ENCODE data around the gene SEPTIN2. TPM values are rescaled to one million over a fixed set of nuclear protein-coding genes. Genes with fewer than 3 reads are reported as not detected.

SEPTIN2 gene
- total RNA-seq, 4 donors from 2014 or later: 340 to 417 (median 365) TPM

DNA sequence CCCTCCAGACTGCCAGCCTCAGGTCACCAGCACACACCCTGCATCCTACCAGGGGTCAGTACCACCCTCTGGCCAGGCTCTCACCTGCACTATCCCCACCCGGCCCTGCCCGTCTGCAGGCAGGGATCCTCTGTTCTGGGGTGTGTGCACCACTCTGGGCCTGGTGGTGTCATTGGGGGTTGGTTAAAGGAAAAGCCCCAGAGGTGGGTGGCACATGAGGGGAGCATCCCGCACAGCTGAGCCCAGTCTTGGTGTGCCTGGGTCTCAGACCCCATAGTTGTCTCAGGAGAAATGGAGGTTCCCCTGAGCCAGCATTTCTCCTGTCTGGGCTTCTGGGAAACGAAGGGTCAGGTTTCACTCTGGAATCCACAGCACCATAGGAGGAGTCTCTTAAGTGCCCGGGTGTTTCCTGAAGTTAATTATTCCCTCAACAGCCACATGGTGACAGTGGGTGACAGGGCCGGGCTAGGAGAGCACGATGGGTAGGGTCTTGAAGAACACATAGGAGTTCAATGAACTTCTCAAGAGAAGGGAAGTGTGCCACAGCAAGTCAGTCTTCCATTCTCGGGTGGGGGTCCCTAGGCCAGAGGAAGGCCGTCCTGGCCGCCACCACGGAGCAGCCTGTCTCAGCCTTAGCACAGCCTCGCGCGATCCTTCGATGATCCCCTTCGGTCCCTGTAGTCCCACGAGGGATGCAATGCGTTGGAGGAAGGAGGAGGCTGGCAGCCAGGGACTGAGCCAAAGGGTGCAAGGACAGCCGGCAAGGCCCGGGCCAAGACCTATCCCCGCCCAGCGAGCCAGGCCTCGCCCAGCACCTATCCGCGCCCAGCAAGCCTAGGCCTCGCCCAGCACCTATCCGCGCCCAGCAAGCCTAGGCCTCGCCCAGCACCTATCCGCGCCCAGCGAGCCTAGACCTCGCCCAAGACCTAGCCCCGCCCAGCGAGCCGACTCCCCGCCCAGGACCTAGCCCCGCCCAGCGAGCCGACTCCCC, 39.2 kb downstream of the SEPTIN2 start:
- no peaks in the 10 kb centered on the region for H3K27me3 ChIP-seq
- DNase-seq: peak; percentile 82 to 93
- 28 to 53% methylated on average over 18 to 21 of the region's 40 CpGs for WGBS, 2 donors
- no peaks in the 10 kb centered on the region for H3K9me3 ChIP-seq
- intact Hi-C loops (cut with DNase I): loop anchor here (5.0 to 10.0 kb wide), 4 partner anchors 38 to 350 kb away; partner anchors contain the start of genes HDLBP, ING5, SEPTIN2 and STK25
- H3K27ac ChIP-seq: peak overlapping the region in 2 of 3 donors; percentile 18 to 20
- H3K4me1 ChIP-seq: peaks cover 11 to 21% of the 10 kb centered on the region in 2 donors
- peaks cover 24 to 38% of the 10 kb centered on the region in 2 donors for H3K36me3 ChIP-seq
- no peak overlapping the region for H3K4me3 ChIP-seq (replicated peaks in 1 of 3)
- TF ChIP-seq POLR2A (IDR thresholded peaks at IDR 0.05): no peak
- TF ChIP-seq, protein P1, sequence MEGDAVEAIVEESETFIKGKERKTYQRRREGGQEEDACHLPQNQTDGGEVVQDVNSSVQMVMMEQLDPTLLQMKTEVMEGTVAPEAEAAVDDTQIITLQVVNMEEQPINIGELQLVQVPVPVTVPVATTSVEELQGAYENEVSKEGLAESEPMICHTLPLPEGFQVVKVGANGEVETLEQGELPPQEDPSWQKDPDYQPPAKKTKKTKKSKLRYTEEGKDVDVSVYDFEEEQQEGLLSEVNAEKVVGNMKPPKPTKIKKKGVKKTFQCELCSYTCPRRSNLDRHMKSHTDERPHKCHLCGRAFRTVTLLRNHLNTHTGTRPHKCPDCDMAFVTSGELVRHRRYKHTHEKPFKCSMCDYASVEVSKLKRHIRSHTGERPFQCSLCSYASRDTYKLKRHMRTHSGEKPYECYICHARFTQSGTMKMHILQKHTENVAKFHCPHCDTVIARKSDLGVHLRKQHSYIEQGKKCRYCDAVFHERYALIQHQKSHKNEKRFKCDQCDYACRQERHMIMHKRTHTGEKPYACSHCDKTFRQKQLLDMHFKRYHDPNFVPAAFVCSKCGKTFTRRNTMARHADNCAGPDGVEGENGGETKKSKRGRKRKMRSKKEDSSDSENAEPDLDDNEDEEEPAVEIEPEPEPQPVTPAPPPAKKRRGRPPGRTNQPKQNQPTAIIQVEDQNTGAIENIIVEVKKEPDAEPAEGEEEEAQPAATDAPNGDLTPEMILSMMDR (IDR thresholded peaks at IDR 0.05): no peak

DNA sequence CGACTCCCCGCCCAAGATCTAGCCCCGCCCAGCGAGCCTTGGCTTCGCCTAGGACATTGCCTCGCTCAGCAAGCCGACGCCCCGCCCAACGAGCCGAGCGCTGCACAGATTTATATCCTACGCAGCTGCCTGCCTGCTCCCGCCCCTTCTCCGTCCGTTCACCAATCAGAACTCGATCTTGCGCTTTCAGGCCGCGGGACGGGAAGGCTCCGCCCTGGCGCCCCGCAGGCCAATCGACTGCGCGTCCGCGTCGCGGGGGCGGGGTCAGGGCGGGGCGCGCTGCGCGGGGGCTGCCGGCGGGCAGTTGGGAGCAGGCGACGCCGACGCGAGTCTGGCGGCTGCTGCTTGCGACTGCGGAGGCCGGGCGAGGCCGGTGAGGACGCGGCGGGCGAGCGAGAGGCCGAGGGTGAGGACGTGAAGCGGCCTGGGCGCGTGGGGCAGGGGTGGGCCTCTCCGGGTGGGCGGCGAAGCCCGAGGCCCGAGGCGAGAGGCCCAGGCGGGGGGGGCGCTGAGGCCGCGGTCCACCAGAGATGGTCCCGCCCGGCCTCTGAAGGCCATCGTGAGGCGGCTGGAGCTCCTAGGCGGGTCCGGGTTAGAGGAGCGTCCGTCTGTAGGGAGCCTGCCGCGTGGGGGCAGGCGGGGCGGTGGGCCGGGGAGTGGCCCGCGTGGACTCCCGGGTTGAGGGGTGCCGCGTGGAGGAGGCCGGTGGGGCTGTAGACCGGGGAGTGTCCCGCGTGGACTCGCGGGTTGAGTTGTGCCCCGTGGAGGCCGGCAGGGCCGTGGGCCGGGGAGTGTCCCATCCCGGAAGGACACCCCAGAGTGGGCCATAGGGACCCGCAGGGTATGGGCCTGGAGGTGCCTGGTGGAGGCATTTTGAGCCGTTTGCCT, 40.5 kb downstream of the SEPTIN2 start, which contains the start of gene FARP2:
FARP2 (plus strand) TSS at position 303 of the 888 bp plus-strand sequence. CDS start 16,823 bp downstream, outside the sequence.
- TF ChIP-seq POLR2A (IDR thresholded peaks at IDR 0.05): peak in 1 of 2 donors; percentile 85
- TF ChIP-seq, protein P1 (IDR thresholded peaks at IDR 0.05): no peak
- Histone ChIP-seq H3K4me3 (replicated peaks in 1 of 3) (peak within 1 kb of the TSS; percentile 3 to 81 (median 51)), H3K4me1 (peaks cover 11 to 21% of the 10 kb centered on the region in 2 donors), H3K27ac (peak within 1 kb of the TSS; percentile 35 to 76 (median 57)), H3K9me3 (no peaks in the 10 kb centered on the region), H3K36me3 (peaks cover 13 to 25% of the 10 kb centered on the region in 2 donors), H3K27me3 (no peaks in the 10 kb centered on the region)
- DNase-seq: peak; percentile 100
- intact Hi-C loops (cut with DNase I): loop anchor here (5.0 to 10.0 kb wide), 3 partner anchors 81 to 349 kb away; partner anchors contain the start of genes ING5 and STK25
- 1 to 6% methylated on average over 13 to 27 of the region's 101 CpGs for WGBS, 2 donors

DNA sequence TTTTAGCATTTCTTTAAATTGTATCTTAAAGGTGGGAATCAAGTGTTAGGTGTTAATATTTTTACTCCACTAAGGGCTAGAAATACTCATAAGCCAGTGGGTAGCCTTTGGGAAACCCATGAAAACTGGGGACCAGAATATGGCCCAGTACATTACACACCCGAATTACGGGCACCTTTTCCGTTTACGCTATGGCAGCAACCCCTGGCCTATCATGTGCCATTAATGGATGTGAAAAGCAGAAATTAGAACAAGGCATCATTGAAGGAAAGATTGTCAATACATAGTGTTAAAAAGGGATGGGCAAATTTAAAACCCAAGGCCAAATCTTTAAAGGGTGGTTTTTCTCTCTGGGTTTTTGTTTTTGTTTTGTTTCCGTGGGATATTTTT, 41.1 kb downstream of the SEPTIN2 start:
- WGBS, 2 donors: 42 to 44% methylated on average over 5 of the region's 5 CpGs
- Histone ChIP-seq H3K4me1 (peaks cover 11 to 21% of the 10 kb centered on the region in 2 donors), H3K4me3 (replicated peaks in 1 of 3) (peak overlapping the region; percentile 3 to 81 (median 51)), H3K27ac (peak overlapping the region in 1 of 3 donors; percentile 76), H3K9me3 (no peaks in the 10 kb centered on the region), H3K27me3 (no peaks in the 10 kb centered on the region), H3K36me3 (peaks cover 7 to 19% of the 10 kb centered on the region in 2 donors)
- DNase-seq: no peak
- no peak for TF ChIP-seq POLR2A (IDR thresholded peaks at IDR 0.05)
- TF ChIP-seq, protein P1 (IDR thresholded peaks at IDR 0.05): no peak
- intact Hi-C loops (cut with DNase I): loop anchor here (5.0 to 10.0 kb wide), 3 partner anchors 82 to 348 kb away; partner anchors contain the start of genes ING5 and STK25

DNA sequence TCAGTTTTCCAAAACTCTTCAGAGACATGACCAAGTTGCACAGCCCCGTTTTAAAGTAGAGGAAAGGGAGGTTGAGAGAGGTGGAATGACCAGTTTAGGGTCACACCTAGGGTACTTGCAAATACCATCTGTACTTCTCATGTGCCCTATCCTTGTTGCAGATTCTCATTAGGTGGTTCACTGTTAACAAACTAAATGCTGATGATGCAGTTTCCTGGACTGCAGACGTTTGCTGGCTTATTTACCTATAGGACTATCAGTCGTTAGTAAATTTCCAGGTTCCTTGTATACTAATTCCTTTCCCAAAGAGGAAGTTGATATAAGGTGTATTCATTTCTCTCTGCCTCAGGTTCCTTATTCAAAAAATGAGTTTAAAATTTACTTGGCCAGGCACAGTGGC, 41.8 kb downstream of the SEPTIN2 start:
- Histone ChIP-seq H3K36me3 (peaks cover under 1 to 12% of the 10 kb centered on the region in 2 donors), H3K27ac (no peak overlapping the region), H3K4me3 (replicated peaks in 1 of 3) (no peak overlapping the region), H3K27me3 (no peaks in the 10 kb centered on the region), H3K9me3 (no peaks in the 10 kb centered on the region), H3K4me1 (peaks cover 11 to 21% of the 10 kb centered on the region in 2 donors)
- intact Hi-C loops (cut with DNase I): loop anchor here (5.0 to 10.0 kb wide), 3 partner anchors 83 to 347 kb away; partner anchors contain the start of genes ING5 and STK25
- DNase-seq: no peak
- WGBS, 2 donors: 67 to 78% methylated on average over 3 of the region's 3 CpGs
- TF ChIP-seq, protein P1 (IDR thresholded peaks at IDR 0.05): no peak
- no peak for TF ChIP-seq POLR2A (IDR thresholded peaks at IDR 0.05)

Data from thyroid gland (tissue), 4 donors.